C4-2B (cell line): Measurements from ENCODE around the gene CHRNA10.

Source experiments
- ZFX ChIP-seq: fragments of 450-650 bp; IDR thresholded peaks from 2 replicates; pipeline ENCODE4 v1.6.1; 2017
- TF ChIP-seq, protein P1 (sequence below): fragments of 450-650 bp; conservative IDR thresholded peaks from 2 replicates; pipeline ENCODE4 v1.5.1; 2017; ENCODE audit warnings: mild to moderate bottlenecking

- TF ChIP-seq, protein P1, sequence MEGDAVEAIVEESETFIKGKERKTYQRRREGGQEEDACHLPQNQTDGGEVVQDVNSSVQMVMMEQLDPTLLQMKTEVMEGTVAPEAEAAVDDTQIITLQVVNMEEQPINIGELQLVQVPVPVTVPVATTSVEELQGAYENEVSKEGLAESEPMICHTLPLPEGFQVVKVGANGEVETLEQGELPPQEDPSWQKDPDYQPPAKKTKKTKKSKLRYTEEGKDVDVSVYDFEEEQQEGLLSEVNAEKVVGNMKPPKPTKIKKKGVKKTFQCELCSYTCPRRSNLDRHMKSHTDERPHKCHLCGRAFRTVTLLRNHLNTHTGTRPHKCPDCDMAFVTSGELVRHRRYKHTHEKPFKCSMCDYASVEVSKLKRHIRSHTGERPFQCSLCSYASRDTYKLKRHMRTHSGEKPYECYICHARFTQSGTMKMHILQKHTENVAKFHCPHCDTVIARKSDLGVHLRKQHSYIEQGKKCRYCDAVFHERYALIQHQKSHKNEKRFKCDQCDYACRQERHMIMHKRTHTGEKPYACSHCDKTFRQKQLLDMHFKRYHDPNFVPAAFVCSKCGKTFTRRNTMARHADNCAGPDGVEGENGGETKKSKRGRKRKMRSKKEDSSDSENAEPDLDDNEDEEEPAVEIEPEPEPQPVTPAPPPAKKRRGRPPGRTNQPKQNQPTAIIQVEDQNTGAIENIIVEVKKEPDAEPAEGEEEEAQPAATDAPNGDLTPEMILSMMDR, result no peak
- no peak for TF ChIP-seq ZFX
These were observed 34.0 kb downstream of the CHRNA10 start for GRCh38 chr11:3637201-3637600.
